Measurements from ENCODE around the gene RAB3GAP2. TPM values are rescaled to one million over a fixed set of nuclear protein-coding genes. Genes with fewer than 3 reads are reported as not detected.
"Not testable (repeated sequence)": the region's sequence is repeated elsewhere in the genome, so short reads cannot be mapped to it uniquely, and the experiment has no call there.

RAB3GAP2 gene
- total RNA-seq, 3 donors from 2014 or later, result 34.9 to 37.2 (median 36.1) TPM

DNA sequence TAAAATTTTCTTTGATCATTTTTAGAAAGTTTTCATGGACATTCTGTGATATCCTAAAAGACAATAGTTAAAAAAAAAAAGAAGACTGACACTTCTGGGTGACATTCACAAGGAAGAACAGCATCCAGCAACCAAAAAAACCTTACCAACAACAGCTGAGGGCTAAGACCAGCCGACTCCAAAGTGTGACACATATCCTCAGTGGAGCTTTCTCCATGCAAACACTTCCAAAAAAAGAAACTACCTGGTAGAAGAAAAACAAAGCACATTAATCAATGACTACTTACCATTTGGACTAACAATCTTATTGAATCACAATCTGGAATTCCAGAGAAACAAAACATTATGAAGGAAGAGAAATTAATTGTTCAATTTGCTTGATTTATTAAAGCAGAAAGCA is 90.1 kb downstream of the RAB3GAP2 start:
- ATAC-seq (no peak), DNase-seq (no peak)
- no peak overlapping the region for H3K4me3 Mint-ChIP-seq
- peaks cover 41% of the 10 kb centered on the region for H3K36me3 Mint-ChIP-seq (ENCODE audit: insufficient read depth)
- H3K9me3 Mint-ChIP-seq, result no peaks in the 10 kb centered on the region
- no peaks in the 10 kb centered on the region for H3K4me1 Mint-ChIP-seq (ENCODE audit: low read depth)
- no peaks in the 10 kb centered on the region for H3K27me3 Mint-ChIP-seq (ENCODE audit: low read depth)

DNA sequence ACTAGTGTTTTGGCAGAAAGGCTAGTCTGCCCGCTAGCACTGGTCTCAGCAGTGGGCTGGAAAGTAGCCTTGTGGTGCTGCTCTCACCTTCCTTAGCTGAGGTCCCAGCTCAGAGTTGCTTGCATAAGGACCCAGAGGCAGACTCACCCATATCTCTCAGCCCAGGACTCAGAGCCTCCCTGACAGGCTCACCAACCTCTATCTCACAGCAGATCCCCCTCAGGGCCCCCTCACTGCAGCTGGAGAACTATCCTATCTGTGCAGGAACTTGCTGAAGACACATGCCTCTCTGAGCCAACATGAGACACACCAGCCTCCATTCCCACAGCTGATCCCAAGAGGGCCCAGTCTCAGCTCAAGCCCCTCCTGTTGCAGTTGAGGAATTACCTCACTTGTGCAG is 95.7 kb downstream of the RAB3GAP2 start:
- peaks cover 71% of the 10 kb centered on the region for H3K36me3 Mint-ChIP-seq (ENCODE audit: insufficient read depth)
- no peak for ATAC-seq

DNA sequence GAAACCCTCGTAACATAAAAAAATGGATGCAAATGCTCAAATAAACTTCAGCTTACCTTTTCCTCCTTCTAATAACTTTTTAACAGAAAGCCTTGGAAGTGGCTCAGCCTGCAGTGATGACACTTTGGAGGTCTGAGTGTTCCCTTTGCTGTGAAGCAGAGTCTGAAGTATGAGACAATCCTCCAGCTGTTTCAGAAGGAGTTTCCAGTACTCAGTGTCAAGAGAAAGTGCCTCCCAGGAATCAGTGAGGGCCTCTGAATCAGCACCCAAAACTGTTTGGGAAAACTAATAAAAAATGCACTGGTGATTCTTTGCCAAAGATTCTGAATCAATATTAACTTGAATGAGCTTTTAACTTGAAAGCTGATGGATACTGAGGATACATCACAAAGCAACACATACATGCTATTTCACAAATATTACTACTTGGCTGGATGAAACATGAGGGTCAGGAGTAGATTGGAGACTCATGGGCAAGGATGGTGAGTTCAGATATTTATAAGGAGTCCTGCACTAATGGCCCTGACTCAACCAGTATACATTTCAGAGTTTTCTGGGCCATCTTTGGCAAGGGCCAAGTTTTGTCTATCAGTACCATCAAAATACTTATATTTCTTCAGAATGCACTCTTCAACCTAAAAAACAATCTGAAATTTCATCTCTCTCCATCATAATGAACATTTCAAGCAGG is 101.3 kb downstream of the RAB3GAP2 start:
- no peak overlapping the region for H3K4me3 Mint-ChIP-seq
- H3K36me3 Mint-ChIP-seq (ENCODE audit: insufficient read depth), result peaks cover 69% of the 10 kb centered on the region
- ATAC-seq, result no peak
- H3K9me3 Mint-ChIP-seq, result no peaks in the 10 kb centered on the region
- H3K4me1 Mint-ChIP-seq (ENCODE audit: low read depth), result no peaks in the 10 kb centered on the region
- no peak for DNase-seq
- no peaks in the 10 kb centered on the region for H3K27me3 Mint-ChIP-seq (ENCODE audit: low read depth)

More for the DNA sequence above, 95.7 kb downstream of the RAB3GAP2 start:
- Mint-ChIP-seq H3K4me1 (ENCODE audit: low read depth) (no peaks in the 10 kb centered on the region), H3K9me3 (no peaks in the 10 kb centered on the region), H3K27me3 (ENCODE audit: low read depth) (no peaks in the 10 kb centered on the region), H3K4me3 (no peak overlapping the region)
- no peak for DNase-seq

DNA sequence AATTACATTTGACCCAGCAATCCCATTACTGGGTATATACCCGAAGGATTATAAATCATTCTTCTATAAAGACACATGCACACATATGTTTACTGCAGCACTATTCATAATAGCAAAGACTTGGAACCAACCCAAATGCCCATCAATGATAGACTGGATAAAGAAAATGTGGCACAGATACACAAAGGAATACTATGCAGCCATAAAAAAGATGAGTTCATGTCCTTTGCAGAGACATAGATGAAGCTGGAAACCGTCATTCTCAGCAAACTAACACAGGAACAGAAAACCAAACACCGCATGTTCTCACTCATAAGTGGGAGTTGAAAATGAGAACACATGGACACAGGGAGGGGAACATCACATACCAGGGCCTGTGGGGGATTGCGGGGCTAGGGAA is 102.4 kb downstream of the RAB3GAP2 start:
- H3K27me3 Mint-ChIP-seq (ENCODE audit: low read depth); ATAC-seq; H3K4me1 Mint-ChIP-seq (ENCODE audit: low read depth); DNase-seq; H3K4me3 Mint-ChIP-seq; H3K9me3 Mint-ChIP-seq: not testable (repeated sequence)
- peaks cover 68% of the 10 kb centered on the region for H3K36me3 Mint-ChIP-seq (ENCODE audit: insufficient read depth)

DNA sequence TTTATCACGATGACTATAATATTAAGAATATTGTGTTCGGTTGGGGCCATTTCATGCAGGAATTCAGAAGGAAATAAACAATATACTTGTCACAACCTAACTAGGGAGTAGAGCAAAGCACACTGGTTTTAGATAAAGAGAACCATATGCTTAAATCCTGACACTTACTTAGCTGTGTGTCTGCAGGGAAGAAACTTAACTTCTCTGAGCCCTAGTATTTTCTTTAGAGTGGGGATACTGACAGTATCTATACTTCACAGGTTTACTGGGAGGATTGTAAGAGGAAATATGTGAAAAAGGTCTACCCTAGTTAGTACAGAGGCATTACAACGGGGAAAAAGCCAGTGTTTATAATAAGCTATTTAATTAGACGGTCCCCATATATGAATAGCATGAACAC is 105.4 kb downstream of the RAB3GAP2 start:
- DNase-seq (no peak), ATAC-seq (no peak)
- Mint-ChIP-seq H3K4me3 (no peak overlapping the region), H3K4me1 (ENCODE audit: low read depth) (no peaks in the 10 kb centered on the region), H3K36me3 (ENCODE audit: insufficient read depth) (peaks cover 52% of the 10 kb centered on the region), H3K27me3 (ENCODE audit: low read depth) (no peaks in the 10 kb centered on the region), H3K9me3 (no peaks in the 10 kb centered on the region)

DNA sequence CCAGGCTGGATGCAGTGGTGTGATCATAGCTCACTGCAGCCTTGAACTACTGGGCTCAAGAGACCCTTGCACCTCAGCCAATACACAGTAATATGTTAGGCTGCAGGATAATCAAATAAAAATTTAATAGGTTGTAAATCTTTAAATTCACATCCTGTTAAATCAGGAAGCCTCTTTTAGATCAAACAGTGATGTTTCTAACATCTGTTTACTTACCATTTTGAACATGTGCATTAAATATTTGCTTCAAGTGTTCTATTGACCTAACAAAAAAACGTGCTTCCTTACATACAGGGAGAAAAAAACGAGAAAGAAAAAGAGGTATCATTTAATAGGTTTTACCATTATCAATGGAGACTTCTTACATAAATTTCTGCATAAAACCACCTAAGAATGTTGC is 107.7 kb downstream of the RAB3GAP2 start:
- ATAC-seq (no peak), DNase-seq (no peak)
- Mint-ChIP-seq H3K36me3 (ENCODE audit: insufficient read depth) (peaks cover 46% of the 10 kb centered on the region), H3K27me3 (ENCODE audit: low read depth) (no peaks in the 10 kb centered on the region), H3K4me1 (ENCODE audit: low read depth) (peaks cover 2% of the 10 kb centered on the region), H3K9me3 (no peaks in the 10 kb centered on the region), H3K4me3 (no peak overlapping the region)

DNA sequence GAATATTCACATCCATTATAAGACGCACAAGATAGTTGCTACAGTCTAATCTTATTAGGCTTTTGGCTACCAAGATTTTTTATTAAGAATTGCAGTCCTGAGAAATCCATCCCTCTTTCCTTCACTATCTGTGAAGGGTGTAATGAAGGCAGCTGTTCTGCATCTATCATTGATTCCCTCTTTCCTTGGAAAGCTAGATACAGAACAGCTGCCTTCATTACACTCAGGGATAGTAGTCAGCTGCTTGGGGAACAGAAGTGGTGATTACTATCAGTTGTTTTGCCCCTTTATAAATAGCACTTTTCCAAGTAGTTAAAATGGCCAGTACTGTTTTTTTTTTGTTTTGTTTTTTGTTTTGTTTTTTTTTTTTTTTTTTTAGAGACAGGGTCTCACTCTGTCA is 108.1 kb downstream of the RAB3GAP2 start:
- ATAC-seq, result no peak
- Mint-ChIP-seq H3K27me3 (ENCODE audit: low read depth) (no peaks in the 10 kb centered on the region), H3K36me3 (ENCODE audit: insufficient read depth) (peaks cover 43% of the 10 kb centered on the region), H3K4me1 (ENCODE audit: low read depth) (peaks cover 2% of the 10 kb centered on the region), H3K9me3 (no peaks in the 10 kb centered on the region), H3K4me3 (no peak overlapping the region)
- DNase-seq, result no peak

DNA sequence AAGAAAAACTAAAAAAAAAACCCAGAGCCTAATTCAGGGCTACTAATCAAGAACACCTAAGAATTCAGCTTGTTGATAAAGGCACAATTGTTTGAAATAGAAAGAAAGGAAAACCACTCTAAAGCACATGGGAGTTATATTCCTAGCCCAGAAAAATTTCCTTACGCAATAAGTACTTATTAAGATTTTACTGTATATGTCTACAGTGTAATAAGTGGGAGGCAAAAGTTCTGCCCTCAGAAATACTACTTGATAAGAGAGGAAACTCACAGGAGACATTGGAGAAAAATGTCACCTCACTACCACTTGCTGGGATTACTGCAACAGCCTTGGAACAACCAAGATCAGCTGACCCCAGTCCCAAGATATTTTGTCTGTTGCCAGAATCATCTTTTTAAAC is 112.2 kb downstream of the RAB3GAP2 start:
- peaks cover 37% of the 10 kb centered on the region for H3K36me3 Mint-ChIP-seq (ENCODE audit: insufficient read depth)
- H3K27me3 Mint-ChIP-seq (ENCODE audit: low read depth), result no peaks in the 10 kb centered on the region
- peaks cover 21% of the 10 kb centered on the region for H3K4me1 Mint-ChIP-seq (ENCODE audit: low read depth)
- DNase-seq (no peak), ATAC-seq (no peak)
- no peak overlapping the region for H3K4me3 Mint-ChIP-seq
- no peaks in the 10 kb centered on the region for H3K9me3 Mint-ChIP-seq

DNA sequence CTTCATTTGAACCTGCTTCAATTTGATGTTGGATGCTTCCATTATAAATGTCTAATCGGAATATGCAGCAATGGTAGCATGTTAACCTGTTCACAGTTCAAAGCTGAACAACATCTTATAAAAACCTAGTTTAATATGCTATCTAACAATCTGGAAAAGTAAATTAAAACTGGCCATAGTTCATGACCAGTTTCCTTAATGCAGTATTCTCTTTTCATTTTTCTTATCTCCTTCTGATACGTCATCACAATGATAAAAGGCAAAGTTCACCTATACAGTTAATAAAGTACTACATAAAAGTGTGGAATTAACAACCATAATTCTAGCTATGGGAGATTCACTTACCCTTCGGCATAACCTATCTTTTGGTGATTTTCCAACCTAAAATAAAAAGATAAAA is 113.2 kb downstream of the RAB3GAP2 start:
- DNase-seq (no peak), ATAC-seq (no peak)
- Mint-ChIP-seq H3K4me3 (no peak overlapping the region), H3K9me3 (no peaks in the 10 kb centered on the region), H3K27me3 (ENCODE audit: low read depth) (no peaks in the 10 kb centered on the region), H3K4me1 (ENCODE audit: low read depth) (peaks cover 21% of the 10 kb centered on the region), H3K36me3 (ENCODE audit: insufficient read depth) (peaks cover 38% of the 10 kb centered on the region)

DNA sequence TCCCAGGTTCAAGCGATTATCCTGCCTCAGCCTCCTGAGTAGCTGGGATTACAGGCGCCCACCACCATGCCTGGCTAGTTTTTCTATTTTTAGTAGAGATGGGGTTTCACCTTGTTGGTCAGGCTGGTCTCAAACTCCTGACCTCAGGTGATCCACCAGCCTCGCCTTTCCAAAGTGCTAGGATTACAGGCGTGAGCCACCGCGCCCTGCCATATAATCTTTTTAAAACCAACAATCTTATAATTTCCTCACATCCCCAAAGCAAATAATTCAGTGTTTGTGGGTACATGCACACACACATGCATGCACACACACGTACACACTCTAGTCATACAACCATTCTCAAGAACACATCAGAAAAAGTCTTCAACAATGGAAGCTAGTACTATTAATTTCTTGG is 113.7 kb downstream of the RAB3GAP2 start:
- H3K9me3 Mint-ChIP-seq; ATAC-seq; DNase-seq; H3K27me3 Mint-ChIP-seq (ENCODE audit: low read depth); H3K4me3 Mint-ChIP-seq: not testable (repeated sequence)
- peaks cover 39% of the 10 kb centered on the region for H3K36me3 Mint-ChIP-seq (ENCODE audit: insufficient read depth)
- H3K4me1 Mint-ChIP-seq (ENCODE audit: low read depth), result peaks cover 21% of the 10 kb centered on the region

DNA sequence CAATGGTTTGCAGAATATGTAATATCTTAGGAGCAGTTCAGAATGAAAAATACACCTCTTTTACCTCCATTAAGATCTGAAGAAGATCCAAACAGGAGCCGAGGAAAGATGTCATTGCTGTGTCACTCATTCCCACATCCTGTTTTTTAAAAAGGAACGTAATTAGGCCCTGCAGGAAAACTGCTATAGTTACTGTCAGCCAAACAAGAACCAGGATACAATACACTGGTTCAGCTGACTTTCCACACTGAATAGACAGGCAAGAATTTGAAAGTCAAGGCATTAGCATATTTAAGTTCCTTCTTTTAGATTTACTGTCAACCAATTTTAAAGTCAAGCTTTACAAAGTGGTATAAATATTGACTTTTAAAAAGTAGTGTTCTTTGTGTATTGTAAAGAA is 114.5 kb downstream of the RAB3GAP2 start:
- no peak overlapping the region for H3K4me3 Mint-ChIP-seq
- peaks cover 42% of the 10 kb centered on the region for H3K36me3 Mint-ChIP-seq (ENCODE audit: insufficient read depth)
- H3K27me3 Mint-ChIP-seq (ENCODE audit: low read depth), result no peaks in the 10 kb centered on the region

DNA sequence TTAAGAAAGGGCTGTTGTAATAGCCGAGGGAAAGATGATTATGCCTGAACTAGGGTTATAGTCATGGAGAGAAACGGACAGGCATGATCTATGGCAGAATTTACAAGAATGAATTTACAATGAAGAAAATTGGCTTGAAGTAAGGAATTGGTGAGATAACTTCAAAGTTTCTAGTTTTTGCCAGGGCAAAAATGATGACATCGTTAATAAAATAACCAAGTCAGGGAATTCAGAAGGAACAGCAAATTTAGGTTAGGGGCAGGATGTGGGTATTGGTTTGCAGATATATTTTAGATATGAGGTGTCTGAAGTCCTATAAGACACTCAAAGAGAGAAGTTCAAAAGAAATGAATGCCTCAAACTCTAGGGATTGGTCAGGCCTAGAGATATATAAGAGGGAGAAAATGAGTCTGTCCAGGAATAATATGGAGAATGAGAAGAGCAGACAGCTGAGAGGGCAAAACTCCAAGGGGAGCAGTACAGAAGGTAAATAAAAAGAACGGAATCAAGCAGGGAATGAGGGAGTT is 115.6 kb downstream of the RAB3GAP2 start:
- DNase-seq (no peak), ATAC-seq (no peak)
- Mint-ChIP-seq H3K4me1 (ENCODE audit: low read depth) (peaks cover 21% of the 10 kb centered on the region), H3K36me3 (ENCODE audit: insufficient read depth) (peaks cover 42% of the 10 kb centered on the region), H3K9me3 (no peaks in the 10 kb centered on the region), H3K4me3 (no peak overlapping the region), H3K27me3 (ENCODE audit: low read depth) (no peaks in the 10 kb centered on the region)

More for the DNA sequence above, 114.5 kb downstream of the RAB3GAP2 start:
- DNase-seq (no peak), ATAC-seq (no peak)
- no peaks in the 10 kb centered on the region for H3K9me3 Mint-ChIP-seq
- peaks cover 21% of the 10 kb centered on the region for H3K4me1 Mint-ChIP-seq (ENCODE audit: low read depth)

DNA sequence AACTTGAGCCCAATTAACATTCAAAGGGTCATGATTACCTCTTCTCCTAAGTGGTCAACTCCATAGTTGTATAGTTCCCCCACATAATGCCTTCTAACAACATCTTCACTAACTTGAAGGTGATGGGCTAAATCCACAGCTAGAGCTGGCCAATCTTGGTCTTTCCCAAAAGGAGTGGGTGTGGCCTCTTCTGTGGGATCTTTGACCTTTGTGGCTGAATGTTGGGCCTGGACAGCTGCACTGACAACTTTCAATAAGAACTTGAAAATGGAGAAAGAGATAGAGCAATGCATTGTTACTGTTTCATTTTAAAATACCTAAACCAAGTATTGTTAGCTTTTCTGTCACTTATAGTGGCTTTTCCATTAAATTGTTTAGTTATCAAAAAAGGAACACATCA is 119.1 kb downstream of the RAB3GAP2 start:
- no peak overlapping the region for H3K4me3 Mint-ChIP-seq
- H3K9me3 Mint-ChIP-seq, result no peaks in the 10 kb centered on the region
- H3K4me1 Mint-ChIP-seq (ENCODE audit: low read depth), result peaks cover 15% of the 10 kb centered on the region
- no peak for ATAC-seq
- DNase-seq, result no peak
- peaks cover 30% of the 10 kb centered on the region for H3K36me3 Mint-ChIP-seq (ENCODE audit: insufficient read depth)
- H3K27me3 Mint-ChIP-seq (ENCODE audit: low read depth), result no peaks in the 10 kb centered on the region

DNA sequence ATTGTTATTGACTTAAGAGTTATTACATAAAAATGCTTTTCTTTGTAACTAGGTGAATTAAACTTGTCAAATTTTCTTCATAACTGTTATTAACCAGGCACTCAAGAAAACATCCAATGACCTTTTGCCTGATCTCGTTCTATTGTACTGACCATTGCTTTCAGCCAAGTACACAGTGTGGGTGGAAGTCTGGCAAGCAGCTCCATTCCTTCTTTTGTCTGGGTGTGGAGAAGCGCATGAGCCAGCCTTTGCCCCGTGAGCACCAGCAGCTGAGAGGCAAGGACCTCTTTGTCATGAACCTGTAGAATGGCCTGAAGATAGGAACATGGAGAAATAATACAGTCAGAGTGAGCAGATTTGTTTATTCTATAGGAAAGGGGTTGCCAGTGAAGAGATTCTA is 120.8 kb downstream of the RAB3GAP2 start:
- H3K9me3 Mint-ChIP-seq, result no peaks in the 10 kb centered on the region
- H3K27me3 Mint-ChIP-seq (ENCODE audit: low read depth), result no peaks in the 10 kb centered on the region
- peaks cover 3% of the 10 kb centered on the region for H3K4me1 Mint-ChIP-seq (ENCODE audit: low read depth)
- DNase-seq, result no peak
- peaks cover 25% of the 10 kb centered on the region for H3K36me3 Mint-ChIP-seq (ENCODE audit: insufficient read depth)
- no peak for ATAC-seq
- H3K4me3 Mint-ChIP-seq, result no peak overlapping the region

DNA sequence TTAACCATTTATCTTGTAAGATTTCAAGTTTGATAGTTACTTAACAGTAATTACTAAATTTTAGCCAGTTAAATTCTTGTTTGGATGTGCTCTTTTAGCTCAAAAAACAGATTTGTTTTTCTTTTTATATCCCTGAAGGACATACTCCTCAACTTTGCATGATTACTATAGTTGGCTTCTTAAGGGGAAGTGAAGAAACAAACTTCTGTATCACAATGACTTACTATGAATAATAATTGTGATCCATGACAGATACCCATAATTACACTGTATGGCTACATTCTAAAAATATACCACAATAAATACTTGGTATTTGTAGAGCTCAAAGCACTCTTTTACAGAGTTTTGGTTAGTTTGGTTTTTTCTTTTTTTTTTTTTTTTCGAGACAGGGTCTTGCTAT is 122.5 kb downstream of the RAB3GAP2 start:
- Mint-ChIP-seq H3K4me3 (no peak overlapping the region), H3K9me3 (no peaks in the 10 kb centered on the region), H3K4me1 (ENCODE audit: low read depth) (no peaks in the 10 kb centered on the region), H3K36me3 (ENCODE audit: insufficient read depth) (peaks cover 37% of the 10 kb centered on the region), H3K27me3 (ENCODE audit: low read depth) (no peaks in the 10 kb centered on the region)
- DNase-seq (no peak), ATAC-seq (no peak)
